Dendritic cell treated with granulocyte-macrophage colony-stimulating factor and Interleukin-4, amounts not matched to agents 40 ng/mL and 50 ng/mL, for 4 days (primary cell): Measurements from ENCODE around the gene PTS.
"Not testable (repeated sequence)": the region's sequence is repeated elsewhere in the genome, so short reads cannot be mapped to it uniquely, and the experiment has no call there.

Experiments
- H3K27ac Mint-ChIP-seq: one replicate; pipeline ENCODE4 v1.8.0; 2022; ENCODE audit warnings: mild to moderate bottlenecking, mixed read lengths
- H3K27me3 Mint-ChIP-seq: one replicate; pipeline ENCODE4 v1.8.0; 2022; ENCODE audit warnings: mild to moderate bottlenecking, mixed read lengths
- H3K36me3 Mint-ChIP-seq: one replicate; pipeline ENCODE4 v1.8.0; 2022; ENCODE audit warnings: low read depth, mixed read lengths
- H3K4me1 Mint-ChIP-seq: one replicate; pipeline ENCODE4 v1.8.0; 2022; ENCODE audit warnings: low read depth, mixed read lengths
- H3K4me3 Mint-ChIP-seq: one replicate; pipeline ENCODE4 v1.8.0; 2022; ENCODE audit warnings: mild to moderate bottlenecking, moderate library complexity, mixed read lengths
- H3K9me3 Mint-ChIP-seq: one replicate; pipeline ENCODE4 v1.8.0; 2022; ENCODE audit warnings: mixed read lengths
- intact Hi-C: fragments of 100-400 bp; cut with micrococcal nuclease; formaldehyde crosslinking; loops from one replicate; pipeline ENCODE4 v1.15.0; 2022

Gene PTS

GRCh38 chr11:112226062-112226830 lies at the start of gene PTS:
Gene PTS, plus strand, starts transcription at chr11:112226428. Its CDS starts 16 bp downstream, at chr11:112226444.
- Mint-ChIP-seq H3K36me3 (peaks cover 41% of the 10 kb centered on the region), H3K27me3 (no peaks in the 10 kb centered on the region), H3K27ac (peak within 1 kb of the TSS; percentile 98), H3K4me1 (peaks cover 24% of the 10 kb centered on the region), H3K4me3 (peak within 1 kb of the TSS; percentile 86), H3K9me3 (no peaks in the 10 kb centered on the region)
- intact Hi-C loops = loop anchor here (1.0 to 5.0 kb wide), 3 partner anchors 140 to 1086 kb away; partner anchors contain the start of genes SDHD, TIMM8B and TTC12

- peaks cover 27% of the 10 kb centered on the region for H3K4me1 Mint-ChIP-seq
- no peaks in the 10 kb centered on the region for H3K36me3 Mint-ChIP-seq
- H3K27ac Mint-ChIP-seq = no peak overlapping the region
- intact Hi-C loops = loop anchor here (5.0 kb wide), 1 partner anchor 245 kb away; no protein-coding TSS in a partner anchor
- H3K27me3 Mint-ChIP-seq = no peaks in the 10 kb centered on the region
- no peaks in the 10 kb centered on the region for H3K9me3 Mint-ChIP-seq
- no peak overlapping the region for H3K4me3 Mint-ChIP-seq
Measured at GRCh38 chr11:112177589-112177988, 48.6 kb upstream of the PTS start.

GRCh38 chr11:112178428-112178827 lies 47.8 kb upstream of the PTS start:
- intact Hi-C loops = loop anchor here (5.0 kb wide), 1 partner anchor 246 kb away; no protein-coding TSS in a partner anchor
- Mint-ChIP-seq H3K9me3 (no peaks in the 10 kb centered on the region), H3K36me3 (no peaks in the 10 kb centered on the region), H3K4me3 (no peak overlapping the region), H3K27me3 (no peaks in the 10 kb centered on the region), H3K27ac (peak overlapping the region; percentile 64), H3K4me1 (peaks cover 32% of the 10 kb centered on the region)

GRCh38 chr11:112178936-112179335 lies 47.3 kb upstream of the PTS start:
- H3K36me3 Mint-ChIP-seq = no peaks in the 10 kb centered on the region
- no peaks in the 10 kb centered on the region for H3K9me3 Mint-ChIP-seq
- H3K27ac Mint-ChIP-seq = peak overlapping the region; percentile 64
- H3K4me1 Mint-ChIP-seq = peaks cover 32% of the 10 kb centered on the region
- H3K4me3 Mint-ChIP-seq = peak overlapping the region; percentile 21
- H3K27me3 Mint-ChIP-seq = no peaks in the 10 kb centered on the region
- intact Hi-C loops = loop anchor here (5.0 kb wide), 1 partner anchor 247 kb away; no protein-coding TSS in a partner anchor

GRCh38 chr11:112179601-112180000 lies 46.6 kb upstream of the PTS start:
- H3K4me3 Mint-ChIP-seq = peak overlapping the region; percentile 21
- H3K4me1 Mint-ChIP-seq = peaks cover 32% of the 10 kb centered on the region
- H3K27ac Mint-ChIP-seq = peak overlapping the region; percentile 64
- no peaks in the 10 kb centered on the region for H3K9me3 Mint-ChIP-seq
- H3K36me3 Mint-ChIP-seq = no peaks in the 10 kb centered on the region
- intact Hi-C loops = loop anchor here (5.0 kb wide), 1 partner anchor 247 kb away; no protein-coding TSS in a partner anchor
- H3K27me3 Mint-ChIP-seq = no peaks in the 10 kb centered on the region

- H3K4me1 Mint-ChIP-seq = peaks cover 31% of the 10 kb centered on the region
- intact Hi-C loops = no loop called here
- H3K9me3 Mint-ChIP-seq = no peaks in the 10 kb centered on the region
- H3K4me3 Mint-ChIP-seq = no peak overlapping the region
- H3K27me3 Mint-ChIP-seq = no peaks in the 10 kb centered on the region
- H3K36me3 Mint-ChIP-seq = no peaks in the 10 kb centered on the region
- H3K27ac Mint-ChIP-seq = no peak overlapping the region
Measured at GRCh38 chr11:112182867-112183266, 43.4 kb upstream of the PTS start.

GRCh38 chr11:112185883-112186282 lies 40.3 kb upstream of the PTS start:
- no peaks in the 10 kb centered on the region for H3K9me3 Mint-ChIP-seq
- no peak overlapping the region for H3K27ac Mint-ChIP-seq
- H3K4me1 Mint-ChIP-seq = peaks cover 23% of the 10 kb centered on the region
- H3K27me3 Mint-ChIP-seq = no peaks in the 10 kb centered on the region
- H3K36me3 Mint-ChIP-seq = no peaks in the 10 kb centered on the region
- intact Hi-C loops = no loop called here
- H3K4me3 Mint-ChIP-seq = no peak overlapping the region

GRCh38 chr11:112186304-112186703 lies 39.9 kb upstream of the PTS start:
- Mint-ChIP-seq H3K4me3 (no peak overlapping the region), H3K27me3 (no peaks in the 10 kb centered on the region), H3K9me3 (no peaks in the 10 kb centered on the region), H3K4me1 (peaks cover 23% of the 10 kb centered on the region), H3K27ac (no peak overlapping the region), H3K36me3 (no peaks in the 10 kb centered on the region)
- intact Hi-C loops = no loop called here

- H3K4me3 Mint-ChIP-seq, H3K9me3 Mint-ChIP-seq, H3K4me1 Mint-ChIP-seq, intact Hi-C loops, H3K27ac Mint-ChIP-seq, H3K27me3 Mint-ChIP-seq, H3K36me3 Mint-ChIP-seq: not testable (repeated sequence)
Measured at GRCh38 chr11:112195113-112195512, 31.1 kb upstream of the PTS start.

- Mint-ChIP-seq H3K36me3 (no peaks in the 10 kb centered on the region), H3K27me3 (no peaks in the 10 kb centered on the region)
Measured at GRCh38 chr11:112195951-112196351, 30.3 kb upstream of the PTS start.

GRCh38 chr11:112196519-112197087 lies 29.6 kb upstream of the PTS start:
- H3K4me3 Mint-ChIP-seq = no peak overlapping the region
- H3K27ac Mint-ChIP-seq = no peak overlapping the region
- intact Hi-C loops = no loop called here
- H3K4me1 Mint-ChIP-seq = peaks cover 5% of the 10 kb centered on the region
- no peaks in the 10 kb centered on the region for H3K9me3 Mint-ChIP-seq
- H3K36me3 Mint-ChIP-seq = no peaks in the 10 kb centered on the region
- H3K27me3 Mint-ChIP-seq = no peaks in the 10 kb centered on the region

More at GRCh38 chr11:112195951-112196351, 30.3 kb upstream of the PTS start:
- H3K4me1 Mint-ChIP-seq = peaks cover 5% of the 10 kb centered on the region
- H3K4me3 Mint-ChIP-seq = no peak overlapping the region
- H3K9me3 Mint-ChIP-seq = no peaks in the 10 kb centered on the region
- intact Hi-C loops = no loop called here
- H3K27ac Mint-ChIP-seq = no peak overlapping the region

GRCh38 chr11:112199101-112199500 lies 27.1 kb upstream of the PTS start:
- H3K27ac Mint-ChIP-seq, H3K4me1 Mint-ChIP-seq, H3K36me3 Mint-ChIP-seq, H3K4me3 Mint-ChIP-seq, H3K27me3 Mint-ChIP-seq, H3K9me3 Mint-ChIP-seq, intact Hi-C loops: not testable (repeated sequence)

GRCh38 chr11:112200252-112200651 lies 26.0 kb upstream of the PTS start:
- H3K4me3 Mint-ChIP-seq = no peak overlapping the region

GRCh38 chr11:112206071-112206470 lies 20.2 kb upstream of the PTS start:
- H3K27ac Mint-ChIP-seq = no peak overlapping the region
- peaks cover 1% of the 10 kb centered on the region for H3K27me3 Mint-ChIP-seq
- intact Hi-C loops = no loop called here
- H3K36me3 Mint-ChIP-seq = no peaks in the 10 kb centered on the region
- H3K4me3 Mint-ChIP-seq = no peak overlapping the region
- H3K4me1 Mint-ChIP-seq = no peaks in the 10 kb centered on the region
- H3K9me3 Mint-ChIP-seq = no peaks in the 10 kb centered on the region

More at GRCh38 chr11:112200252-112200651, 26.0 kb upstream of the PTS start:
- no peaks in the 10 kb centered on the region for H3K27me3 Mint-ChIP-seq
- intact Hi-C loops = no loop called here
- peak overlapping the region; percentile 25 for H3K27ac Mint-ChIP-seq
- H3K9me3 Mint-ChIP-seq = no peaks in the 10 kb centered on the region
- H3K4me1 Mint-ChIP-seq = peaks cover 5% of the 10 kb centered on the region
- no peaks in the 10 kb centered on the region for H3K36me3 Mint-ChIP-seq
